Measurements from ENCODE around the gene RTP2.

RTP2 gene
- 0 to 0.06 (median 0) reads per million in 18 experiments for total RNA-seq

- no peak for DNase-seq
Observed at GRCh38 chr3:187702507-187703033, at the start of gene RTP2. Gene RTP2, minus strand, starts transcription at chr3:187702557. Its CDS starts 429 bp downstream, at chr3:187702128.

GRCh38 chr3:187750513-187751123, 48.3 kb upstream of the RTP2 start:
- no peak for DNase-seq

GRCh38 chr3:187750006-187750512, 47.7 kb upstream of the RTP2 start:
- DNase-seq, result no peak

- DNase-seq, result peak; percentile 86 to 89
Observed at GRCh38 chr3:187748050-187748481, 45.7 kb upstream of the RTP2 start.

GRCh38 chr3:187747506-187747905, 45.1 kb upstream of the RTP2 start:
- DNase-seq, result peak in 1 of 2 donors; percentile 13

GRCh38 chr3:187746442-187747281, 44.3 kb upstream of the RTP2 start:
- peak; percentile 51 to 57 for DNase-seq

GRCh38 chr3:187746059-187746441, 43.7 kb upstream of the RTP2 start:
- DNase-seq, result peak in 1 of 2 donors; percentile 19

GRCh38 chr3:187745201-187746058, 43.1 kb upstream of the RTP2 start, which contains the start of gene BCL6:
Gene BCL6, minus strand, starts transcription at chr3:187745468. Its CDS starts 11,775 bp downstream, at chr3:187733693.
- DNase-seq, result peak; percentile 96 to 98

- peak; percentile 63 to 69 for DNase-seq
Observed at GRCh38 chr3:187744169-187745151, 42.1 kb upstream of the RTP2 start.

GRCh38 chr3:187743195-187744141, 41.1 kb upstream of the RTP2 start:
- peak; percentile 92 to 93 for DNase-seq

GRCh38 chr3:187742351-187743171, 40.2 kb upstream of the RTP2 start:
- peak; percentile 49 to 57 for DNase-seq

GRCh38 chr3:187741403-187742350, 39.3 kb upstream of the RTP2 start:
- DNase-seq, result peak; percentile 96

- peak; percentile 60 to 74 for DNase-seq
Observed at GRCh38 chr3:187740421-187741399, 38.4 kb upstream of the RTP2 start.

GRCh38 chr3:187739561-187740332, 37.4 kb upstream of the RTP2 start:
- peak; percentile 98 for DNase-seq

GRCh38 chr3:187739094-187739560, 36.8 kb upstream of the RTP2 start:
- DNase-seq, result no peak
